ENCODE data around the gene RALGAPA1. TPM values are rescaled to one million over a fixed set of nuclear protein-coding genes. Genes with fewer than 3 reads are reported as not detected.
A peak's percentile ranks its signal among the peaks of the same experiment; 100 is the strongest.

RALGAPA1 gene
- total and polyA plus RNA-seq, 2 of the 13 experiments (the other 11 are each of a cell fraction or from before 2014, with no cell fraction given), result 65.0 to 89.2 TPM

- TF ChIP-seq HMGXB4 (CRISPR knock-in tag; IDR thresholded peaks at IDR 0.05; ENCODE audit: borderline replicate concordance in 1 of 2, low read depth in 1 of 2) (peak in 1 of 2 experiments; percentile 26; a peak in 1 of 4 replicates), NFKB2 (CRISPR knock-in tag; IDR thresholded peaks at IDR 0.05; ENCODE audit: borderline replicate concordance) (no peak), AHR (CRISPR knock-in tag; IDR thresholded peaks at IDR 0.05) (no peak), JUNB (CRISPR knock-in tag; IDR thresholded peaks at IDR 0.05; ENCODE audit: borderline replicate concordance) (no peak), GMEB1 (CRISPR knock-in tag; IDR thresholded peaks at IDR 0.05; ENCODE audit: borderline replicate concordance) (no peak), HOMEZ (CRISPR knock-in tag; IDR thresholded peaks at IDR 0.05; ENCODE audit: low read depth) (0 out of 2 replicates have a peak, but pooled peaks have one; percentile 13), RFX3 (CRISPR knock-in tag; IDR thresholded peaks at IDR 0.05) (no peak), SNAPC2 (CRISPR knock-in tag; IDR thresholded peaks at IDR 0.05) (no peak), ISL2 (CRISPR knock-in tag; IDR thresholded peaks at IDR 0.05) (0 out of 2 replicates have a peak, but pooled peaks have one; percentile 21), ZBED4 (CRISPR knock-in tag; IDR thresholded peaks at IDR 0.05; ENCODE audit: borderline replicate concordance) (no peak), ELF1 (CRISPR knock-in tag; IDR thresholded peaks at IDR 0.05) (no peak), SMAD3 (CRISPR knock-in tag; IDR thresholded peaks at IDR 0.05) (0 out of 2 replicates have a peak, but pooled peaks have one; percentile 35), MATR3 (CRISPR knock-in tag; IDR thresholded peaks at IDR 0.05) (no peak), DR1 (CRISPR knock-in tag; IDR thresholded peaks at IDR 0.05) (no peak), NR2F6 (IDR thresholded peaks at IDR 0.05) (no peak), NR2F6 (CRISPR knock-in tag; IDR thresholded peaks at IDR 0.05) (0 out of 2 replicates have a peak, but pooled peaks have one; percentile 40), ZNF30 (CRISPR knock-in tag; IDR thresholded peaks at IDR 0.05) (no peak), PHF20 (CRISPR knock-in tag; IDR thresholded peaks at IDR 0.05) (no peak), PLSCR1 (CRISPR knock-in tag; IDR thresholded peaks at IDR 0.05; ENCODE audit: borderline replicate concordance) (no peak), ZNF367 (CRISPR knock-in tag; IDR thresholded peaks at IDR 0.05; ENCODE audit: borderline replicate concordance) (0 out of 2 replicates have a peak, but pooled peaks have one; percentile 26), TARDBP (CRISPR knock-in tag; IDR thresholded peaks at IDR 0.05) (no peak)
Observed at GRCh38 chr14:35687335-35687939, 121.7 kb downstream of the RALGAPA1 start (continued).
